NK-92 treated with Interleukin-12 subunit alpha and Interleukin-12 subunit beta, amount 100 ng/mL, for 24 hours (cell line): ENCODE results near the gene WBP2.
"Not testable (repeated sequence)": the region's sequence is repeated elsewhere in the genome, so short reads cannot be mapped to it uniquely, and the experiment has no call there.

Experiments used
- DNase-seq: peaks from one replicate; lab custom pipeline; 2025; lab: John Stamatoyannopoulos, UW

Gene WBP2

GRCh38 chr17:75865404-75866188, 10.5 kb upstream of the WBP2 start:
- not testable (repeated sequence) for DNase-seq

- not testable (repeated sequence) for DNase-seq
These were observed 9.8 kb upstream of the WBP2 start for GRCh38 chr17:75864887-75865286.

- DNase-seq, result no peak
These were observed 9.3 kb upstream of the WBP2 start for GRCh38 chr17:75864448-75864871.

GRCh38 chr17:75861927-75862317, 6.8 kb upstream of the WBP2 start:
- no peak for DNase-seq

- not testable (repeated sequence) for DNase-seq
These were observed 4.2 kb upstream of the WBP2 start for GRCh38 chr17:75859358-75859757.

GRCh38 chr17:75856062-75856756, 1.1 kb upstream of the WBP2 start:
- no peak for DNase-seq

- DNase-seq, result peak; percentile 66
These were observed 240 bp downstream of the WBP2 start for GRCh38 chr17:75854881-75855309.

GRCh38 chr17:75854101-75854748, 910 bp downstream of the WBP2 start:
- DNase-seq, result no peak

GRCh38 chr17:75853433-75853832, 1.7 kb downstream of the WBP2 start:
- no peak for DNase-seq

GRCh38 chr17:75851693-75851991, 3.5 kb downstream of the WBP2 start:
- not testable (repeated sequence) for DNase-seq

- DNase-seq, result no peak
These were observed 4.0 kb downstream of the WBP2 start for GRCh38 chr17:75850928-75851692.

GRCh38 chr17:75849724-75850123, 5.4 kb downstream of the WBP2 start:
- no peak for DNase-seq

GRCh38 chr17:75849279-75849646, 5.9 kb downstream of the WBP2 start:
- DNase-seq, result no peak

GRCh38 chr17:75848523-75849278, 6.4 kb downstream of the WBP2 start:
- peak; percentile 35 for DNase-seq

- DNase-seq, result no peak
These were observed 7.3 kb downstream of the WBP2 start for GRCh38 chr17:75847614-75848522.

- DNase-seq, result no peak
These were observed 8.2 kb downstream of the WBP2 start for GRCh38 chr17:75846692-75847613.

- no peak for DNase-seq
These were observed 9.0 kb downstream of the WBP2 start for GRCh38 chr17:75845933-75846691.

- DNase-seq, result peak; percentile 30
These were observed 9.9 kb downstream of the WBP2 start for GRCh38 chr17:75845058-75845711.
